Skeletal muscle tissue (tissue), 4 donors: ENCODE measurements around the gene RIMBP2. TPM values are rescaled to one million over a fixed set of nuclear protein-coding genes. Genes with fewer than 3 reads are reported as not detected.

Experiments used
- H3K27ac ChIP-seq: one replicate; pipeline ENCODE4 v1.7.0; 2013; ENCODE audit warnings: mild to moderate bottlenecking, low read depth, low read length, inconsistent platforms
- H3K27me3 ChIP-seq, 3 donors: one replicate each; pipeline ENCODE4 v1.7.0; 2013; ENCODE audit warnings: low read length in 3 of 3; ENCODE audit not compliant: control insufficient read depth in 3 of 3, insufficient read depth in 3 of 3
- H3K36me3 ChIP-seq, 3 donors: one replicate each; pipeline ENCODE4 v1.7.0; 2013; ENCODE audit warnings: low read length in 3 of 3; ENCODE audit not compliant: control insufficient read depth in 3 of 3, insufficient read depth in 3 of 3
- H3K4me1 ChIP-seq, 3 donors: one replicate each; pipeline ENCODE4 v1.7.0; 2013; ENCODE audit warnings: low read length in 3 of 3, mild to moderate bottlenecking in 3 of 3; ENCODE audit not compliant: control insufficient read depth in 3 of 3, insufficient read depth in 3 of 3
- H3K4me3 ChIP-seq, 3 donors: one replicate each; pipeline ENCODE4 v1.7.0; 2013; ENCODE audit warnings: low read length in 3 of 3
- H3K9ac ChIP-seq, 3 donors: one replicate each; pipeline ENCODE4 v1.7.0; 2013; ENCODE audit warnings: low read length in 3 of 3, mild to moderate bottlenecking in 3 of 3, moderate library complexity in 2 of 3, low read depth in 1 of 3
- H3K9me3 ChIP-seq, 3 donors: one replicate each; pipeline ENCODE4 v1.7.0; 2013; ENCODE audit warnings: low read length in 3 of 3; ENCODE audit not compliant: control insufficient read depth in 3 of 3
- total RNA-seq: library from RNA; depleted of rRNA; stranded (reverse); fragments of >200 nt; gene quantifications from one replicate; pipeline ENCODE4 v1.2.3, GENCODE V29; 2014
- donor health status: Osteomylitis.

The RIMBP2 gene
- total RNA-seq, 1 donor from 2014 or later, result 2.6 TPM

- Histone ChIP-seq H3K4me1 (no peaks in the 10 kb centered on the region), H3K9ac (no peak overlapping the region), H3K27me3 (no peaks in the 10 kb centered on the region), H3K9me3 (peaks cover 6 to 12% (median 10%) of the 10 kb centered on the region in 3 donors), H3K4me3 (no peak overlapping the region), H3K36me3 (no peaks in the 10 kb centered on the region), H3K27ac (no peak overlapping the region)
Measured at GRCh38 chr12:130565189-130565588, 150.9 kb downstream of the RIMBP2 start.

GRCh38 chr12:130563323-130563722 is 152.8 kb downstream of the RIMBP2 start:
- Histone ChIP-seq H3K27me3 (peaks cover 0 to 5% (median 0%) of the 10 kb centered on the region in 3 donors), H3K4me3 (no peak overlapping the region), H3K9ac (no peak overlapping the region)

GRCh38 chr12:130562716-130563115 is 153.4 kb downstream of the RIMBP2 start:
- H3K9ac ChIP-seq, result no peak overlapping the region
- peaks cover 0 to 6% (median 2%) of the 10 kb centered on the region in 3 donors for H3K27me3 ChIP-seq
- no peak overlapping the region for H3K4me3 ChIP-seq
- H3K9me3 ChIP-seq, result peaks cover 6 to 12% (median 10%) of the 10 kb centered on the region in 3 donors
- no peaks in the 10 kb centered on the region for H3K4me1 ChIP-seq
- no peak overlapping the region for H3K27ac ChIP-seq
- no peaks in the 10 kb centered on the region for H3K36me3 ChIP-seq

More at GRCh38 chr12:130563323-130563722, 152.8 kb downstream of the RIMBP2 start:
- Histone ChIP-seq H3K27ac (no peak overlapping the region), H3K36me3 (no peaks in the 10 kb centered on the region), H3K9me3 (peaks cover 6 to 12% (median 10%) of the 10 kb centered on the region in 3 donors), H3K4me1 (no peaks in the 10 kb centered on the region)

GRCh38 chr12:130560321-130560720 is 155.8 kb downstream of the RIMBP2 start:
- H3K36me3 ChIP-seq, result no peaks in the 10 kb centered on the region
- no peaks in the 10 kb centered on the region for H3K4me1 ChIP-seq
- peaks cover 0 to 15% (median 6%) of the 10 kb centered on the region in 3 donors for H3K27me3 ChIP-seq
- H3K9me3 ChIP-seq, result peaks cover 2 to 5% (median 4%) of the 10 kb centered on the region in 3 donors
- H3K4me3 ChIP-seq, result no peak overlapping the region
- no peak overlapping the region for H3K27ac ChIP-seq
- no peak overlapping the region for H3K9ac ChIP-seq

GRCh38 chr12:130559806-130560205 is 156.3 kb downstream of the RIMBP2 start:
- no peak overlapping the region for H3K9ac ChIP-seq
- H3K4me1 ChIP-seq, result no peaks in the 10 kb centered on the region
- H3K27ac ChIP-seq, result no peak overlapping the region
- H3K4me3 ChIP-seq, result no peak overlapping the region
- peaks cover 0 to 15% (median 6%) of the 10 kb centered on the region in 3 donors for H3K27me3 ChIP-seq
- peaks cover 2 to 3% (median 3%) of the 10 kb centered on the region in 3 donors for H3K9me3 ChIP-seq
- H3K36me3 ChIP-seq, result no peaks in the 10 kb centered on the region

- H3K9ac ChIP-seq, result no peak overlapping the region
- H3K4me1 ChIP-seq, result no peaks in the 10 kb centered on the region
- no peak overlapping the region for H3K4me3 ChIP-seq
- no peaks in the 10 kb centered on the region for H3K36me3 ChIP-seq
- H3K9me3 ChIP-seq, result peaks cover 0 to 2% (median 0%) of the 10 kb centered on the region in 3 donors
- peaks cover 0 to 15% (median 6%) of the 10 kb centered on the region in 3 donors for H3K27me3 ChIP-seq
- H3K27ac ChIP-seq, result no peak overlapping the region
Measured at GRCh38 chr12:130557886-130558765, 158.0 kb downstream of the RIMBP2 start.

GRCh38 chr12:130557201-130557600 is 158.9 kb downstream of the RIMBP2 start:
- H3K9me3 ChIP-seq, result peaks cover 0 to 2% (median 0%) of the 10 kb centered on the region in 3 donors

GRCh38 chr12:130556486-130557055 is 159.5 kb downstream of the RIMBP2 start:
- H3K9ac ChIP-seq, result no peak overlapping the region
- H3K9me3 ChIP-seq, result peaks cover 0 to 2% (median 2%) of the 10 kb centered on the region in 3 donors
- H3K27ac ChIP-seq, result no peak overlapping the region
- no peaks in the 10 kb centered on the region for H3K36me3 ChIP-seq
- H3K4me3 ChIP-seq, result no peak overlapping the region
- peaks cover 0 to 15% (median 6%) of the 10 kb centered on the region in 3 donors for H3K27me3 ChIP-seq
- H3K4me1 ChIP-seq, result no peaks in the 10 kb centered on the region

More at GRCh38 chr12:130557201-130557600, 158.9 kb downstream of the RIMBP2 start:
- H3K36me3 ChIP-seq, result no peaks in the 10 kb centered on the region
- H3K27me3 ChIP-seq, result peaks cover 0 to 15% (median 6%) of the 10 kb centered on the region in 3 donors
- H3K4me1 ChIP-seq, result no peaks in the 10 kb centered on the region
- H3K9ac ChIP-seq, result no peak overlapping the region
- no peak overlapping the region for H3K27ac ChIP-seq
- no peak overlapping the region for H3K4me3 ChIP-seq

GRCh38 chr12:130555628-130556485 is 160.2 kb downstream of the RIMBP2 start:
- Histone ChIP-seq H3K27ac (no peak overlapping the region), H3K36me3 (no peaks in the 10 kb centered on the region), H3K9me3 (peaks cover 0 to 4% (median 2%) of the 10 kb centered on the region in 3 donors), H3K9ac (no peak overlapping the region), H3K4me1 (no peaks in the 10 kb centered on the region), H3K4me3 (no peak overlapping the region), H3K27me3 (peaks cover 0 to 15% (median 6%) of the 10 kb centered on the region in 3 donors)
